ENCODE measurements around the gene HEG1.

The HEG1 gene

GRCh38 chr3:125025642-125026041, 30.2 kb downstream of the HEG1 start:
- Histone ChIP-seq H3K27ac (ENCODE audit: low read depth, low read length) (no peak overlapping the region), H3K36me3 (ENCODE audit: insufficient read depth, low read length) (peaks cover 55% of the 10 kb centered on the region), H3K4me1 (ENCODE audit: insufficient read depth, low read length) (peaks cover 19% of the 10 kb centered on the region)

GRCh38 chr3:125024817-125025216, 31.0 kb downstream of the HEG1 start:
- Histone ChIP-seq H3K27me3 (ENCODE audit: control insufficient read depth in 1 of 2, insufficient read depth in 2 of 2, low read length in 2 of 2) (no peaks in the 10 kb centered on the region), H3K36me3 (ENCODE audit: insufficient read depth, low read length) (peaks cover 60% of the 10 kb centered on the region)

More at GRCh38 chr3:125025642-125026041, 30.2 kb downstream of the HEG1 start:
- Histone ChIP-seq H3K27me3 (ENCODE audit: control insufficient read depth in 1 of 2, insufficient read depth in 2 of 2, low read length in 2 of 2) (no peaks in the 10 kb centered on the region), H3K4me3 (ENCODE audit: low read depth in 1 of 2, low read length in 2 of 2) (no peak overlapping the region), H3K9me3 (ENCODE audit: low read length) (no peaks in the 10 kb centered on the region), H3K9ac (ENCODE audit: low read length) (no peak overlapping the region)

DNA sequence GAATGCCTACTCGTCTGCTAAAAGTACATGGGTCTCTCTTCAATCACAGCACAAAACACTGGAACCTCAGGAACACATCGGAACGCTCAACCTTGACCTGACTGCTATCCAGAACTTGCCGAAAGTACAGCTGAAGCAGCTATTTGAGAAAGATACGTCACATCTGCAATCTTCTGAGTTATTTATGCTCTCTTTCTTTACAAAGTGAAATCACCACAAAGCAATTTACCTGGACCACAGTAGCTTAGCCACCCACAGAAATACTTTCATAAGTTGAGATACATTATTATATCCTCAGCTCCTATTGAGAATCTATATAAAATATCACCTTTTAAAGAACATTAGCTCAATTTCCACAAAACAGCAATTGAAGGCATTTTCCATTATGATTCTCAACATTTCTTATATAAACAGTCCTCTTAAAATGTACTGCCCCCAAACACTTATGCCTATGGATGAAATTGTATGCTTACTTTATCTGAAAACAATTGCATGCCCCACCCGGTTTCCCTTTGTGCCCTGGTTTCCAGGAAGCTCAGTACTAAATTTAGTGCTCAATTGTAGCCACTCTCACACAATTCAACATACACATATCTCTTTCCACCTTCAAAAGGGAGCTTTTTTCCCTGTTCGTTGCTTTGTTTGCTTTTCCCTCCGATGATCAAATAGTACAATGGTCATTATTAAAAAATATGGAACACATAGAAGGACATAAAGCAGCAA, 31.8 kb downstream of the HEG1 start:
- Histone ChIP-seq H3K27ac (ENCODE audit: low read depth, low read length) (no peak overlapping the region), H3K36me3 (ENCODE audit: insufficient read depth, low read length) (peaks cover 59% of the 10 kb centered on the region), H3K4me3 (ENCODE audit: low read depth in 1 of 2, low read length in 2 of 2) (no peak overlapping the region), H3K9me3 (ENCODE audit: low read length) (no peaks in the 10 kb centered on the region), H3K27me3 (ENCODE audit: control insufficient read depth in 1 of 2, insufficient read depth in 2 of 2, low read length in 2 of 2) (no peaks in the 10 kb centered on the region), H3K4me1 (ENCODE audit: insufficient read depth, low read length) (peaks cover 19% of the 10 kb centered on the region), H3K9ac (ENCODE audit: low read length) (no peak overlapping the region)

More at GRCh38 chr3:125024817-125025216, 31.0 kb downstream of the HEG1 start:
- Histone ChIP-seq H3K4me3 (ENCODE audit: low read depth in 1 of 2, low read length in 2 of 2) (no peak overlapping the region), H3K9ac (ENCODE audit: low read length) (peak overlapping the region; percentile 35), H3K9me3 (ENCODE audit: low read length) (no peaks in the 10 kb centered on the region), H3K27ac (ENCODE audit: low read depth, low read length) (no peak overlapping the region), H3K4me1 (ENCODE audit: insufficient read depth, low read length) (peaks cover 19% of the 10 kb centered on the region)

DNA sequence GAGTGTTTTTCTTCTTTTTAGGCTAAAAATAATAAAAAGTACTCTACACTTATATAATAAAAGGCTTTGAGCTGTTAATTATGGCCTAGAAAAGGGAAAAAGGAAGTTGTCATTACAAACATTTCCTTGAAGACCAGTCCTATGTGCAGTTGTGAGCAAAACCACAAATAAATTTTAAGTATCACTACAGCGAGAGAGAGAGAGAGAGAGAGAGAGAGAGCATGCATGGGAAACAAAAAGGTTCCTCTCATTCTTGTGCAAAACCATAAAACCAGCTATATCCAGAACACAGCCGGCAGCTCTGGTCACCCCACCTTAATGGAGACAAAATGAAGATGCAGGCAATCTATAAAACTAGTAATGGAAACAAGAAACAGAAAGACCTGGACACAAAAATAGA, 33.6 kb downstream of the HEG1 start:
- no peaks in the 10 kb centered on the region for H3K9me3 ChIP-seq (ENCODE audit: low read length)
- no peak overlapping the region for H3K9ac ChIP-seq (ENCODE audit: low read length)
- no peak overlapping the region for H3K4me3 ChIP-seq (ENCODE audit: low read depth in 1 of 2, low read length in 2 of 2)
- H3K36me3 ChIP-seq (ENCODE audit: insufficient read depth, low read length) = peaks cover 51% of the 10 kb centered on the region
- H3K4me1 ChIP-seq (ENCODE audit: insufficient read depth, low read length) = peaks cover 15% of the 10 kb centered on the region
- H3K27ac ChIP-seq (ENCODE audit: low read depth, low read length) = no peak overlapping the region
- no peaks in the 10 kb centered on the region for H3K27me3 ChIP-seq (ENCODE audit: control insufficient read depth in 1 of 2, insufficient read depth in 2 of 2, low read length in 2 of 2)

DNA sequence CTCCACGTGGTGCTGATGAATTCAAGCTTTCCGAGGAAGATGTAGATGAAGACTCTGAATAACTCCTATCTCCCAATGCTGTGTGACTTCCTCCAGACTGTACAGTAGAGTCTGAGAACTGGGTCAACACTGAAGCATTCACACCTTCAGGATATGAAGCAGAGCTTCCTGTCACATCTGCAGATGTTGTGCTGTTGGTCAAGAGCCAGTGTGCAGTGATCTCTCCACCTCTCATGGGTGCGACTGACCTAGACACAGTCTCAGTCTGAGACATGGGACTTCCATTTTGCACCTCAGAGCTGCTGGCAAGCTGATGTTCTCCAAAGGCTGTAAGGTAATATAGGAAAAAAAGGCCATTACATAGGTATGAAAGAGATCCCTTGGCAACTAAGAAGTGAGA, 36.5 kb downstream of the HEG1 start:
- no peak overlapping the region for H3K4me3 ChIP-seq (ENCODE audit: low read depth in 1 of 2, low read length in 2 of 2)
- no peaks in the 10 kb centered on the region for H3K27me3 ChIP-seq (ENCODE audit: control insufficient read depth in 1 of 2, insufficient read depth in 2 of 2, low read length in 2 of 2)
- H3K4me1 ChIP-seq (ENCODE audit: insufficient read depth, low read length) = peaks cover 4% of the 10 kb centered on the region
- H3K9me3 ChIP-seq (ENCODE audit: low read length) = no peaks in the 10 kb centered on the region
- peaks cover 51% of the 10 kb centered on the region for H3K36me3 ChIP-seq (ENCODE audit: insufficient read depth, low read length)
- H3K9ac ChIP-seq (ENCODE audit: low read length) = no peak overlapping the region
- H3K27ac ChIP-seq (ENCODE audit: low read depth, low read length) = no peak overlapping the region

DNA sequence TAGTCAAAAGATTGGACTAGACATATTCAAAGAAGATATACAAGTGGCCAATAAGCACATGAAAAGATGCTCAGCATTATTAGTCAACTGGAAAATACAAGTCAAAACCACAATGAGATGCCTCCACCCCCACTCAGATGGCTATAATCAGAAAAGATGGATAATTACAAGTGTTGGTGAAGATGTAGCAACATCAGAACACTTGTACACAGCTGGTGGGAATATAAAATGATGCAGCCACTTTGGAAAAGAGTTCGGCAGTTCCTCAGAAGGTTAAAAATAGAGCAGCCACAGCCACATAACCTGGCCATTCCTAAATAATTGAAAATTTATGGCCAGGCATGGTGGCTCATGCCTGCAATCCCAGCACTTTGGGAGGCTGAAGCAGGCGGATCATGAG, 38.4 kb downstream of the HEG1 start:
- H3K4me3 ChIP-seq (ENCODE audit: low read depth in 1 of 2, low read length in 2 of 2) = no peak overlapping the region
- H3K27ac ChIP-seq (ENCODE audit: low read depth, low read length) = no peak overlapping the region
- no peaks in the 10 kb centered on the region for H3K9me3 ChIP-seq (ENCODE audit: low read length)
- H3K27me3 ChIP-seq (ENCODE audit: control insufficient read depth in 1 of 2, insufficient read depth in 2 of 2, low read length in 2 of 2) = no peaks in the 10 kb centered on the region
- no peak overlapping the region for H3K9ac ChIP-seq (ENCODE audit: low read length)
- no peaks in the 10 kb centered on the region for H3K4me1 ChIP-seq (ENCODE audit: insufficient read depth, low read length)
- H3K36me3 ChIP-seq (ENCODE audit: insufficient read depth, low read length) = peaks cover 64% of the 10 kb centered on the region

DNA sequence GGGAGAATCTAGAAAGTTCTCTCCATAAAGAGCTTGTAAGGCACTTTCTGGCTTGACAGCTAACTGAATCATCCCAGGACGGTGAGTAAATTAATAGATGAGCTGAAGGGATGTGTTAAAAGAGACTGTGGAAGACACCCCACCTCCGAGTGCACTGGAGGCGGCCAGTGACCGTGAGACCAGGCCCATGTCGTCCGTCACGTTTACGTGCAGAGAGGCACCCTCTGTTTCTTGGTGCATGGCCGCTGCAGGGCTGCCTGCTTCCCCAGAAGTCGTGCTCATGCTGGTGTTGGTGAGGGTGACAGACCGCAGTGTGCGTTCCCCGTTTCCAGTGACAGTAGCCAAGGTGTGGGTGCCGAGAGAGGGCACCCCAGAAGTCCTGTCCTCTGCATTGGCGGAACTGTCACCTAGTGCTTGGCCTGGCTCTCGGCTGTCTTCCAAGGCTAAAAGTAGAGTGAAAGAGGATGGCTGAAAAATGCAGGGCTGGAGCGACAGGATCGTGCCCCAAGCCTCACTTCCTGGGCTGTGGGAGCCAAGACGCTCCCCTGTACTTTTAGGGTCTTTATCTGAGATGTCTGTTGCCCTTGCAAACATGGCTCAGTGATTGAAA, 41.1 kb downstream of the HEG1 start:
- Histone ChIP-seq H3K4me3 (ENCODE audit: low read depth in 1 of 2, low read length in 2 of 2) (no peak overlapping the region), H3K36me3 (ENCODE audit: insufficient read depth, low read length) (peaks cover 83% of the 10 kb centered on the region), H3K27ac (ENCODE audit: low read depth, low read length) (no peak overlapping the region), H3K27me3 (ENCODE audit: control insufficient read depth in 1 of 2, insufficient read depth in 2 of 2, low read length in 2 of 2) (no peaks in the 10 kb centered on the region), H3K9ac (ENCODE audit: low read length) (no peak overlapping the region), H3K9me3 (ENCODE audit: low read length) (no peaks in the 10 kb centered on the region), H3K4me1 (ENCODE audit: insufficient read depth, low read length) (no peaks in the 10 kb centered on the region)

DNA sequence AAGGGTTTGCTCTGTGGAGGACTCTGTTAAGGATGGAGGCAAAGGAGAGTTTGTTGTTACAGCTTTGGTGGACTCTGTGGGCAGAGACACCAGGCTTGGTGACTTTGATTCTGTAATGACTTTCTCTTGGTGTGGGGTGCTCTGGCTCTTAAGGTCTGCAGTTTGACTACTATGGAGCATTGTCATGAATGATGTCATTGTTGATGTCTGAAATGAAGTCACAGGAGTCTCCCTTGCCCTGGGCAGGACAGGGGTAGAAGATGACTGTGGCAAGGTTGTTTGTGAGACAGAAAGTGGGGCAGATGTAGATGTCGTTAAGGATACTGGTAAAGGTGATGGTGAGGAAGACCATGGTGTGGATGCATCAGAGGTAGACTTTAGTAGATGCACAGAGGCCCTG, 42.7 kb downstream of the HEG1 start:
- no peaks in the 10 kb centered on the region for H3K9me3 ChIP-seq (ENCODE audit: low read length)
- no peak overlapping the region for H3K27ac ChIP-seq (ENCODE audit: low read depth, low read length)
- H3K9ac ChIP-seq (ENCODE audit: low read length) = no peak overlapping the region
- H3K27me3 ChIP-seq (ENCODE audit: control insufficient read depth in 1 of 2, insufficient read depth in 2 of 2, low read length in 2 of 2) = no peaks in the 10 kb centered on the region
- no peaks in the 10 kb centered on the region for H3K4me1 ChIP-seq (ENCODE audit: insufficient read depth, low read length)
- H3K4me3 ChIP-seq (ENCODE audit: low read depth in 1 of 2, low read length in 2 of 2) = no peak overlapping the region
- peaks cover 84% of the 10 kb centered on the region for H3K36me3 ChIP-seq (ENCODE audit: insufficient read depth, low read length)

DNA sequence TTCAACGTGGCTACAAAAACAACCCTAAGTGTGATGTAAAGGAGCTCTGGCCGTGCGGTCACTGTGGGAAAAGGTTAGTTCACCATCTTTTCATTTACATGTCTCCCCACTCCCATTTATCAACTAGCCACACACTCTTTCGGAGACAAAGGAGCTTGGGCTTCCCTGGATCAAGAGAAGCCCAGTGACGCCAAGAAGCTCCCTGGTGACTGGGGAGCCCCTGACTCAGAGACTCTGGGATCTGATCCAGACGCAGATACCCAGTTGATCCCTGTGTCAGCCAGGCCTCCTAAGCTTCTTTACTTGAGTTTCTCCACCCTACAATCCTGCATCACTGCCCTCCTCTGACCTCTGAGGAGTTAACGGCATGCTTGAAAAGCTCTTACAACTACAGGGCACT, 43.9 kb downstream of the HEG1 start:
- no peak overlapping the region for H3K27ac ChIP-seq (ENCODE audit: low read depth, low read length)
- H3K4me1 ChIP-seq (ENCODE audit: insufficient read depth, low read length) = no peaks in the 10 kb centered on the region
- no peaks in the 10 kb centered on the region for H3K27me3 ChIP-seq (ENCODE audit: control insufficient read depth in 1 of 2, insufficient read depth in 2 of 2, low read length in 2 of 2)
- no peaks in the 10 kb centered on the region for H3K9me3 ChIP-seq (ENCODE audit: low read length)
- no peak overlapping the region for H3K4me3 ChIP-seq (ENCODE audit: low read depth in 1 of 2, low read length in 2 of 2)
- H3K36me3 ChIP-seq (ENCODE audit: insufficient read depth, low read length) = peaks cover 91% of the 10 kb centered on the region
- H3K9ac ChIP-seq (ENCODE audit: low read length) = no peak overlapping the region

DNA sequence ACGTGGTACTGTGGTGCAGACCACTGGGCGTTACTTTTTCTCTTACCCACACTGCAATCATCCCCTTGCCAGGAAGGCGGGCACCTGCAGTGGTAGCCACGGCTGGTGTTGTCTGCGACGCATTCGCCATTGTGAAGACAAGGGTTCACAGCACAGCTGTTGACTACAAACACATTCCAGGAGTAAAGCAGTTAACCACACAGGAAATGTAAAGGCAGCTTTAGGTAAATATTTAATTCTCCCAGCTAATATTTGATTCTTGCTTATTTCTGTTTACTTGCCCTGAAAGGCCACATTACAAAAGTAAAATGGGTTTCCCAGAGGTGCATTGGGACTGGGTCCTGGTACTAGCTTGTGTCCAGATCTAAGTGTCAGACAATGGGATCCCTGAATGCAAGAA, 45.4 kb downstream of the HEG1 start:
- Histone ChIP-seq H3K4me1 (ENCODE audit: insufficient read depth, low read length) (peaks cover 6% of the 10 kb centered on the region), H3K27me3 (ENCODE audit: control insufficient read depth in 1 of 2, insufficient read depth in 2 of 2, low read length in 2 of 2) (no peaks in the 10 kb centered on the region), H3K4me3 (ENCODE audit: low read depth in 1 of 2, low read length in 2 of 2) (no peak overlapping the region), H3K9me3 (ENCODE audit: low read length) (no peaks in the 10 kb centered on the region), H3K9ac (ENCODE audit: low read length) (no peak overlapping the region), H3K36me3 (ENCODE audit: insufficient read depth, low read length) (peaks cover 94% of the 10 kb centered on the region), H3K27ac (ENCODE audit: low read depth, low read length) (no peak overlapping the region)

DNA sequence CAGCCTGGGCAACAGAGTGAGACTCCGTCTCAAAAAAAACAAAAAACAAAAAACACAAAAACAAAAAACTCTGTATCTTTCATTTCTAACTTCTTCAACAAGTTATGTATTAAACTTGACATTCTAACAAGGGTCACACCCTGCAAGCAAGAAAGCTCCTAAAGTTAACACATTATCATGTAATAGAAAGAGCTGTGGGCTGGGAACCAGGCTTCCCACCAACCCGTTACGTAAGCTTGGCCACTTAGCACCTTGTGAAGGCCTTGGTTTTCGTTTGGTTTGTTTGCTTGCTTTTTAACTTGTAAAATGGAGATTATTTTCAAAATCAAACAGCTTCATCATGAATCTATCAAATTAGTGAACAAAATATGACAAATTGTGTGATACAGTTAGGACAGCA, 47.0 kb downstream of the HEG1 start:
- Histone ChIP-seq H3K27ac (ENCODE audit: low read depth, low read length) (no peak overlapping the region), H3K9ac (ENCODE audit: low read length) (no peak overlapping the region), H3K9me3 (ENCODE audit: low read length) (no peaks in the 10 kb centered on the region), H3K4me1 (ENCODE audit: insufficient read depth, low read length) (peaks cover 22% of the 10 kb centered on the region), H3K36me3 (ENCODE audit: insufficient read depth, low read length) (peaks cover 91% of the 10 kb centered on the region), H3K4me3 (ENCODE audit: low read depth in 1 of 2, low read length in 2 of 2) (no peak overlapping the region), H3K27me3 (ENCODE audit: control insufficient read depth in 1 of 2, insufficient read depth in 2 of 2, low read length in 2 of 2) (no peaks in the 10 kb centered on the region)

- Histone ChIP-seq H3K4me3 (ENCODE audit: low read depth in 1 of 2, low read length in 2 of 2) (no peak overlapping the region), H3K36me3 (ENCODE audit: insufficient read depth, low read length) (peaks cover 75% of the 10 kb centered on the region), H3K9me3 (ENCODE audit: low read length) (no peaks in the 10 kb centered on the region), H3K27me3 (ENCODE audit: control insufficient read depth in 1 of 2, insufficient read depth in 2 of 2, low read length in 2 of 2) (no peaks in the 10 kb centered on the region), H3K27ac (ENCODE audit: low read depth, low read length) (peak overlapping the region; percentile 7), H3K9ac (ENCODE audit: low read length) (no peak overlapping the region), H3K4me1 (ENCODE audit: insufficient read depth, low read length) (peaks cover 47% of the 10 kb centered on the region)
These were observed 49.5 kb downstream of the HEG1 start for GRCh38 chr3:125006291-125006731.

All from muscle layer of colon (tissue), 2 donors.